HFFc6 (cell line): ENCODE data around the gene OOEP. TPM values are rescaled to one million over a fixed set of nuclear protein-coding genes. Genes with fewer than 3 reads are reported as not detected.

Experiments used
- DNase-seq: peaks from one replicate; pipeline ENCODE4 v3.0.0-alpha.2; 2018
- H3K27ac Mint-ChIP-seq: 2 replicates; pipeline ENCODE4 v1.8.0; 2020; ENCODE audit warnings: mild to moderate bottlenecking, mixed read lengths
- H3K27me3 Mint-ChIP-seq: 2 replicates; pipeline ENCODE4 v1.8.0; 2021; ENCODE audit warnings: mild to moderate bottlenecking, moderate library complexity, mixed read lengths; ENCODE audit not compliant: insufficient read depth
- H3K36me3 Mint-ChIP-seq: 2 replicates; pipeline ENCODE4 v1.8.0; 2021; ENCODE audit warnings: low read depth, mixed read lengths
- H3K4me1 Mint-ChIP-seq: 2 replicates; pipeline ENCODE4 v1.8.0; 2020; ENCODE audit warnings: low read depth, mixed read lengths
- H3K4me3 Mint-ChIP-seq: 2 replicates; pipeline ENCODE4 v1.8.0; 2020; ENCODE audit warnings: mild to moderate bottlenecking, moderate library complexity, mixed read lengths
- H3K9me3 Mint-ChIP-seq: 2 replicates; pipeline ENCODE4 v1.8.0; 2020; ENCODE audit warnings: mild to moderate bottlenecking, mixed read lengths
- CTCF ChIP-seq: fragments of 200-600 bp; sonication (generic); IDR thresholded peaks from 2 replicates; pipeline ENCODE4 v1.5.0; 2021; ENCODE audit warnings: antibody characterized with exemption, mild to moderate bottlenecking
- long read RNA-seq: library from polyadenylated mRNA; unstranded; transcript quantifications from one replicate; pipeline ENCODE4 v2.0.0, GENCODE V29; 2019
- total RNA-seq, 6 experiments: library from RNA; stranded (reverse); fragmentation: NEBNext Ultra II Directional; extraction: Animal tissue kit (Norgen Biotek cat#: 25700); gene quantifications; 2 replicates in 1 of 6; 3 replicates in 5 of 6; pipeline ENCODE4 v1.2.3, GENCODE V29; 2021

OOEP gene
- not detected for total RNA-seq
- long read RNA-seq: 0 reads

GRCh38 chr6:73369563-73369962, at the start of gene OOEP:
TSS of gene OOEP (minus strand) at chr6:73369897. CDS start at chr6:73369792, 105 bp downstream.
- Mint-ChIP-seq H3K4me1 (no peaks in the 10 kb centered on the region), H3K36me3 (no peaks in the 10 kb centered on the region), H3K4me3 (no peak within 1 kb of the TSS), H3K27ac (no peak within 1 kb of the TSS), H3K27me3 (peaks cover 7% of the 10 kb centered on the region), H3K9me3 (no peaks in the 10 kb centered on the region)
- DNase-seq: no peak
- TF ChIP-seq CTCF: no peak

DNA sequence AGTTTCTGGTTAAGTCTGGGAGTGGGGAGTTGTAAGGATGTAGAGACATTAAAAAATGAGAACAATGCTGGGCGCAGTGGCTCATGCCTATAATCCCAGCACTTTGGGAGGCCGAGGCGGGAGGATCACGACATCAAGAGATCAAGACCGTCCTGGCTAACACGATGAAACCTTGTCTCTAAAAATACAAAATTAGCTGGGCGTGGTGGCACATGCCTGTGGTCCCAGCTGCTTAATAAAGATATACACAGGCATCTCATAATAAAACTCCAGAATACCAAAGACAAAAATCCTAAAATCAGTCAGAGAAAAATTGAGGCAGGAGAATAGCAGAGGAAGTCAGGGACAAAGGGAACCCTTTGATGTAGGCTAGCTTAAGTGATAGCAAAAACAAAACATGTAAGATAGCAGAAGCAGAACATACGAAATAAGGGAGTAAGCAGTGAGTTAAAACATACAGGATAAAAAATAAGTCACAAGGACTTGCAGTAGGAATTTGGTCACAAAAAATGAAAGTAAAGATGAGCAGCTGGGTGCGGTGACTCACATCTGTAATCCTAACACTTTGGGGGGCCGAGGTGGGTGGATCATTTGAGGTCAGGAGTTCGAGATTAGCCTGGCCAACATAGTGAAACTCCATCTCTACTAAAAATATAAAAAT, 48.5 kb upstream of the OOEP start:
- H3K4me1 Mint-ChIP-seq: peaks cover 9% of the 10 kb centered on the region
- TF ChIP-seq CTCF: no peak
- H3K27ac Mint-ChIP-seq: peak overlapping the region; percentile 19; the same call in 1 of the 2 replicates
- H3K4me3 Mint-ChIP-seq: no peak overlapping the region
- DNase-seq: no peak
- H3K9me3 Mint-ChIP-seq: no peaks in the 10 kb centered on the region
- H3K36me3 Mint-ChIP-seq: peaks cover 8% of the 10 kb centered on the region; the same call in 1 of the 2 replicates
- no peaks in the 10 kb centered on the region for H3K27me3 Mint-ChIP-seq

GRCh38 chr6:73413102-73413501, 43.4 kb upstream of the OOEP start:
- no peak for DNase-seq
- Mint-ChIP-seq H3K9me3 (no peaks in the 10 kb centered on the region), H3K27me3 (no peaks in the 10 kb centered on the region), H3K4me1 (peaks cover 3% of the 10 kb centered on the region), H3K4me3 (no peak overlapping the region), H3K27ac (no peak overlapping the region), H3K36me3 (no peaks in the 10 kb centered on the region)
- TF ChIP-seq CTCF: no peak

- no peak for TF ChIP-seq CTCF
- Mint-ChIP-seq H3K4me1 (no peaks in the 10 kb centered on the region), H3K27ac (no peak overlapping the region), H3K27me3 (no peaks in the 10 kb centered on the region), H3K4me3 (no peak overlapping the region), H3K9me3 (no peaks in the 10 kb centered on the region), H3K36me3 (no peaks in the 10 kb centered on the region)
- no peak for DNase-seq
Observed at GRCh38 chr6:73409395-73409794, 39.7 kb upstream of the OOEP start.

GRCh38 chr6:73400656-73401055, 31.0 kb upstream of the OOEP start:
- TF ChIP-seq CTCF: no peak
- Mint-ChIP-seq H3K4me3 (no peak overlapping the region), H3K27ac (no peak overlapping the region), H3K36me3 (no peaks in the 10 kb centered on the region), H3K4me1 (peaks cover 14% of the 10 kb centered on the region), H3K9me3 (no peaks in the 10 kb centered on the region), H3K27me3 (no peaks in the 10 kb centered on the region)
- no peak for DNase-seq
